ENCODE measurements around the gene CATSPER1.
"Not testable (repeated sequence)": the region's sequence is repeated elsewhere in the genome, so short reads cannot be mapped to it uniquely, and the experiment has no call there.

The CATSPER1 gene

DNA sequence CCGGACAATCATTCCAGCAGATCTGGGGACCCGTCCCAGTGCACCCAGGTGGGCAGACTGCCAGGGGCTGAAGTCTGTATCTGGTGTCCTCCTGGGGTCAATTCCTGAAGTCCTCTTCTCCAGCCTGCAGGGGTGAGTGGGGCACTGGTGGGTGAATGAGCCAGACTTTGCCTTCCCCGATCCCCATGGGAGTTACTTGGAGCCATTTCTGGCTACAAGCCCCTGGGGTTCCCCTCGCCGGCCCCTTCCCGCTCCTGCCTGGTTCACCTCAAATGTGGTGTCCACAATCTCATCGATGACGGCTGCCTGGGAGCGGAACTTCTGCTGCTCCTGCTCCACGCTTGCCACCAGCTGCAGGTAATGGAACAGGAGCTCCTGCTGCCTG, 9.5 kb downstream of the CATSPER1 start:
- DNase-seq, result no peak

DNA sequence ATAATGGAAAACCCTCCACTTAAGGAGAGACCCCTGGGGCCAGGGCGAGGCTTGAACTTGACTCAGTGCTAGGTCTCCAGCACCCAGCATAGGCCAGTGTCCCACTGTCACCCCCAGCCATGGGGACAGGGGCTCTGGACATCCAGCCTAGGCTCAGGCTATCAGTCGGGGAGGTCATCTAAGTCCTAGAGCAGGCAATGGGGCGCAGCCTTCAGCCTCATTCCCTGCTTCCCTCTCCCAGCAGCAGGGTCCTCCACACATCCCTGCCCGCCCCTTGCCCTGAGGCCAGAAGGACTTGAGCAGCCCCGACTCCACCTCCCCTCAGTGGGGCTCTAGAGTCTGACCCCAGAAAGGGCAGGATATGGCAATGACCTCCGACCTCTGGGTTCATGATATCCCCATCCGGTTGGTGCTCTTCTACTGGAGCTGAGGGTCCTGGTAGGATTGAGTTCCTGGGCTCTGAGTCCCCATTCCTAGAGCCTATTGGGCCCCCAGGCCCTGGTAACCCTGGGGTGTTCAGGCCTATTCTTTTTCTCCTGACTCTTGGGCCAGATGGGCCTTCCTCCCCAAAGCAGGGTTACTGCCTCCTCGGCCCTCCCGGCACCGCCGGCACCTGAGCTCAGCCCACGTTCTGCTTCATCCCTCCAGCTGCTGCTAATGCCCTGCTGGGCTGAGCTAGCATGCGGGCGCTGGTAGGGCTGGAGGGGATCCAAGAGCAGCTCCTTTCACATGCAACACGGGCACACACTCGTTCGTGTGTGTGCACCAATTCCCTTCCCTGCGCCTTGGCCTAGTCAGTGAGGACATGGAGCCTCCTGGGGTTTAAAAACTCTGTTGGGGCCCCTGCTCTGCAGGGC, 10.1 kb downstream of the CATSPER1 start:
- DNase-seq, result no peak

- DNase-seq, result no peak
Measured at GRCh38 chr11:66015454-66015881, 10.8 kb downstream of the CATSPER1 start.

GRCh38 chr11:66014804-66015453, 11.3 kb downstream of the CATSPER1 start:
- DNase-seq, result no peak

- DNase-seq, result no peak
Measured at GRCh38 chr11:66013762-66014100, 12.5 kb downstream of the CATSPER1 start.

DNA sequence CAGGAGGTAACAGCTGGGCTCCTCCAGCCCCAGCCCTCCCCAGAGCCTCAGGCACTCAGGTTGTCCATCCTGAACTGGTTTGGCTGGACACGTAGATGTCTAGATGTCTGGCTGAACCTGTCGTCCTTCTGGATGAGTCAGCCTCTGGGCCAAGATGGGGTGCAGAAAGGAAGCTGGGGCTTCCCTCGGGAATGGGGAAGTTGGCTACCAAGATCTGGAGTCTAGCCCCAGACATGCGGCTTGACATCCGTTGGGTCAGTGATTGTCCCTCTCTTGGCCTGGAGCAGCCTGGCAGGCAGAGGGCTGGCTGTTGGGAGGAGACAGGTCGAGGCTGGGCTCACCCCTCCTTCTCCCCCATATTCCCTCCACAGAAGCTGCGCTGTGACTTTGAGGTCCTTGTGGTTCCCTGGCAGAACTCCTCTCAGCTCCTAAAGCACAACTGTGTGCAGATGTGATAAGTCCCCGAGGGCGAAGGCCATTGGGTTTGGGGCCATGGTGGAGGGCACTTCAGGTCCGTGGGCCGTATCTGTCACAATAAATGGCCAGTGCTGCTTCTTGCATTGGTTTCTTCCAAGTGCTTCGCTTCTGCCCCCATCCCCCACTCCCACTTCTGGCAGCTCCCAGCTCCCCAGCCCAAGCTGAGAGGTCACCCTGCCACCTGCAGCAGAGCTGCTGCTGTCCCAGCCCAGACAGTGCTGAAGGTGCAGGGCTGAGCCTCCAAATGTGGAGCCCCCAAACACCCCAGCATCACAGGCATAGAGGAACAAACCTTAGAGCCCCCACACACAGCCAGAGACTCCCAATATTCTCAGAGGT, 13.1 kb downstream of the CATSPER1 start:
- DNase-seq, result no peak

GRCh38 chr11:66012371-66012945, 13.8 kb downstream of the CATSPER1 start:
- no peak for DNase-seq

GRCh38 chr11:66011785-66012303, 14.4 kb downstream of the CATSPER1 start, which contains the start of gene CST6:
Gene CST6, plus strand, starts transcription at chr11:66012008. Its CDS starts 37 bp downstream, at chr11:66012045.
- no peak for DNase-seq

DNA sequence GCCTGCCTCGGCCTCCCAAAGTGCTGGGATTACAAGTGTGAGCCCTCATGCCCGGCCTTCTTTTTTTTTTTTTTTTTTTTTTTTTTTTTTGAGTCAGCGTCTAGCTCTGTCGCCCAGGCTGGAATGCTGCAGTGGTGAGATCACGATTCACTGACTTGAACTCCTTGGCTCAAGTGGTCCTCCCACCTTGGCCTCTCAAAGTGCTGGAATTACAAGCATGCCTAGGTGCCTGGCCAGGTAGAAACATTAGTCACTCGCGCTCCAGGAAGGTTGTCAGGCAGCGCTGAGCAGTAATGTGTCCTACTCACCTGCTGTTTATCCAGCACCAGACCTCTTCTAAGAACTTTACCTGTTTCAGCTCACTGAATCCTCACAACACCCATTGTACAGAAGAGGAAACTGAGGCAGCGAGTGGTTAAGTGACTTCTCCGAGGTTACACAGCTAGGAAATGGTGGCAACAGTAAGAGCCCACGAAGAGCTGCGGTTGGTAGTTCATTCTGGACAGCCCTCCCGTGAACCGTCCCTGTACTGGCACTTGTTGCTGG, 15.0 kb downstream of the CATSPER1 start:
- DNase-seq, result no peak

DNA sequence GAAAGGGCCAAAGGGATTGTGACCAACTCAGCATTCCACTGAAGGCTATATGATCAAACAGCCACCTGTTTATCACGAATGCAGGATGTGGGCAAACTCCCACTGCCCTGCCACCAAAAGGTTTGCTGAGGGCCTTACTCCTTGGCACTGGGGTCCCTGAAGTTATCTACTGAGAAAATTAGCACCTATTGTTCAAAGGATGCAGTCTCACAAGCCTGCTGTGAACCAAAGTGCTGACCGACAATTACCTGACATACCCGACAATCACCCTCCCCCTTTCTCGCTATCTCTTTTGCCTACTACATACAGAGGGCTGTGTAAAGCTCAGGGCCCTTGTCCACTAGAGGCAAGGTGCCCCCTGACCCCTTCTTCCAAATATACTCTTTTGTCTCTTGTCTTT, 16.2 kb downstream of the CATSPER1 start:
- DNase-seq, result not testable (repeated sequence)

GRCh38 chr11:66008468-66009101, 17.7 kb downstream of the CATSPER1 start:
- DNase-seq, result no peak

- DNase-seq, result no peak
Measured at GRCh38 chr11:66008095-66008467, 18.2 kb downstream of the CATSPER1 start.

DNA sequence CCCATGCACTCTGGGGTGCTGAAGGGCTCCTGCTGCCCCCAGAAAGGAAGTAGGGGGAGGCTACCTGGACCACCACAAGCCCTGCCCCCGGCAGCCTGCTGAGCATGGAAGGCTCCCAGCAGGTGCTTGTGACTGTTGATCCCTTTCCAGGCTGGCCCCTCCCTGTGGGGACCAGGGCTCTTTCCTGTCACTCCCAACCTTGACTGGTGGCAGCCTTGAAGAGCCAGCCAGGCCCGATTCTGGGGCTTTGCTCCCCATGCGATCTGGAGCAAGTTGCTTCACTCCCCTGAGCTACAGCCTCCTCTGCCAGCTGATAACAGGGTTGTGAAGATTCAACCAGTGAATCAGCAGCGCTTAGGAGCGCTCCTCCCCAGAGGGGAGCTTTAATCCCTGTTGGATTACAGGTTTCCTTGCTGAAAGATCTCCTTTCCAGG, 19.1 kb downstream of the CATSPER1 start:
- no peak for DNase-seq

GRCh38 chr11:66006891-66007176, 19.4 kb downstream of the CATSPER1 start:
- no peak for DNase-seq

- no peak for DNase-seq
Measured at GRCh38 chr11:66006134-66006890, 20.0 kb downstream of the CATSPER1 start.

- no peak for DNase-seq
Measured at GRCh38 chr11:66004186-66004585, 22.1 kb downstream of the CATSPER1 start.

DNA sequence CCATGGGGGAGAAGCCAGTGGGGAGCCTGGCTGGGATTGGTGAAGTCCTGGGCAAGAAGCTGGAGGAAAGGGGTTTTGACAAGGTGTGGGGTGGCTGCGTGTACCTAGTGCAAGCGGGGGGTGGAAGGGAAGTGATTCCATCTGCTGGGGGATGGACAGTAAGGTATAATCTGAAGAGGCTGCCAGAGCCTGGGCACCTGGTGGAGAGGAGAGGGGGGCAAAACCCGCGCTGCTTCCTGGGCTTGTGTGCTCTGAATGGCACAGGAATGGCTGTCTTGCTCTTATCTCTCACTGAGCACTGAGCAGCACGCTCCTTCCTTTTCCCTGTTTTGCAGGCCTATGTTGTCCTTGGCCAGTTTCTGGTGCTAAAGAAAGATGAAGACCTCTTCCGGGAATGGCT, 23.0 kb downstream of the CATSPER1 start:
- no peak for DNase-seq

GRCh38 chr11:66002648-66003225, 23.5 kb downstream of the CATSPER1 start:
- DNase-seq, result no peak

GRCh38 chr11:66001942-66002647, 24.2 kb downstream of the CATSPER1 start, which contains the start of the genes BANF1 and EIF1AD:
Gene BANF1, plus strand, starts transcription at chr11:66002503. Its CDS starts 748 bp downstream, at chr11:66003251.
Gene EIF1AD, minus strand, starts transcription at chr11:66002157. Its CDS starts 1,768 bp downstream, at chr11:66000389.
- peak; percentile 88 for DNase-seq

GRCh38 chr11:65997286-65997685, 29.0 kb downstream of the CATSPER1 start:
- DNase-seq, result no peak
